NCI-H524 treated with DMSO at 0.1 percent for 48 hours (cell line): ENCODE results near the gene PSEN2.
"Not testable (repeated sequence)": the region's sequence is repeated elsewhere in the genome, so short reads cannot be mapped to it uniquely, and the experiment has no call there.

ENCODE experiments used
- DNase-seq: peaks from one replicate; lab custom pipeline; 2025; lab: John Stamatoyannopoulos, UW

PSEN2 gene

GRCh38 chr1:226870401-226871279 is at the start of gene PSEN2:
PSEN2 (plus strand) TSS chr1:226870616; CDS start chr1:226881908, 11,292 bp downstream.
- DNase-seq: no peak

GRCh38 chr1:226820941-226821718 is 49.3 kb upstream of the PSEN2 start:
- DNase-seq: peak; percentile 7

DNA sequence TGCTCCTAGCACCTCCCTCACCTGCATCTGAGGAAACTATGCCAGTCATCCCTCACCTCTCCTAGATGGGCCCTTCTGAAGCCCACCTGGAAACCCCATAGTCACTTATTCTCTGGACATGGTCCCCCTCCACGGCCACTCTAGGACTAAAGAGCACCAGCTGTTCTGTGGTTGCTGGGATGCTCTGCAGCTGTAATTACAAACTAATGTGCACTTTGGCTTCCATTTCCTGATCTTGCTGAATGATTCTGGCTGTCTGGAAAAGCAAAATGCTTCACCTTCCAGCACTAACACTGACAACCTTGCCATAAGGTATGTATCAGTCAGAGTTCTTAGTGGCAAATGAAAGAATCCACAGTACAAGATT is 48.7 kb upstream of the PSEN2 start:
- no peak for DNase-seq

DNA sequence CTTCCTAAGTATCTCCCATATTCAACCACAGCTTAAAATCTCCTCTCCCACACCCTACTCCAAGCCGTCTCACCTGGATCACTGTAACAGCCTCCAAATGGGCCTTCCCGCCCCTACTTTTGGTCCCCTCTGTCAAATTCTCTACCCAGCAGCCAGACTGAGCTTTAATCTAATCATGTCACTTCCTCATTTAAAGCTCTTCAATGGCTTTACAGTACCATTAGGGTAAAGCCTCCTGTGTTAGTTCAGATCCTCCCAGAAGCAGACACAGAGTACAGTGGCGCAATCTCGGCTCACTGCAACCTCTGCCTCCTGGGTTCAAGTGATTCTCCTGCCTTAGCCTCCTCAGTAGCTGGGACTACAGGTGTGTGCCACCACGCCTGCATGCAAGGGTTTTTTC is 46.8 kb upstream of the PSEN2 start:
- no peak for DNase-seq

GRCh38 chr1:226825037-226825745 is 45.2 kb upstream of the PSEN2 start:
- DNase-seq: no peak

- no peak for DNase-seq
Observed at GRCh38 chr1:226825746-226826100, 44.7 kb upstream of the PSEN2 start.

DNA sequence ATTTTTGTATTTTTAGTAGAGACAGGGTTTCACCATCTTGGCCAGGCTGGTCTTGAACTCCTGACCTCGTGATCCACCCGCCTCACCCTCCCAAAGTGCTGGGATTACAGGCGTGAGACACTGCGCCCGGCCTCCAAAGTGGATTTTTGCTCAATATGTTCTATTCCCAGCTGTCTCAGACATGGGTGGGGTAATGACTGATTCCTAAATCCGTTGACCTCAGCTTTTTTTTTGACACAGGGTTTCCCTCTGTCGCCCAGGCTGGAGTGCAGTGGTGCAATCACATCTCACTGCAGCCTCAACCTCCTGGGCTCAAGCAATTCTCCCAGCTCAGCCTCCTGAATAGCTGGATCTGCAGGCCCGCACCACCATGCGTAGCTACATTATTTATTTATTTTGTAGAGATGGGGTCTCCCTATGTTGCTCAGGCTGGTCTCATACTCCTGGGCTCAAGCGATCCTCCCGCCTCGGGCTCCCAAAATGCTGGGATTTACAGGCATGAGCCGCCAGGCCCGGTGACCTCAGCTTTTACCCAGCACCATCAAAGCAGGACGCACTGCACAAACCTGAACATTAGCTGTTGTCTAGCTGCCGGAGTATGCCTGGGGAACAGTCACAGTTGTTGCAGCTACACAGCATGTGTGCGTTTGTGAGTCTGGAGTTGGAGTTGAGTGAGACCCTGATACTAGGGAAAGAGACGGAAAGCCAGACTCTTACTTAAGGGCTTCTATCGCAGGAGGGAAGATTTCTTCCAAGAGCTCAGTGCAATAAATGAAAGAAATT is 43.7 kb upstream of the PSEN2 start:
- no peak for DNase-seq

- DNase-seq: no peak
Observed at GRCh38 chr1:226827458-226827857, 43.0 kb upstream of the PSEN2 start.

- peak; percentile 55 for DNase-seq
Observed at GRCh38 chr1:226827968-226828513, 42.4 kb upstream of the PSEN2 start.

DNA sequence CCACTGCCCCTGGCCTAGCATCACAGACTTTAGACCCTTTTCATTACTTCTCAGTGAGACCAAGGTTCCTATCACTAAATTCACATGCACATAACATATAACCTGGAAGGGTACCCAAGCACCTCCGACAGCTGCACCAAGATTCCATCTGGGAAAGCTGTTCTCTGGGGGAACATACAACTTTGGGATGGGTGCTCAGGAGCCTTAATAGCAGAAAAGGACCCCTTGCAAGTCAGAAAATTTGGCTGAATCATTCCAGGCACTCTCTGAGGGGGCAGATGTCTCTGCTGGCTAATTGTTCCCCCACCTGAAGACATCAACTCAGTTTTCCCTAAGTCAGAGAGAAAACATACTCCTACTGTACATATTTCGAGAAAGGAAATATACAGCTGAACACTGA is 41.3 kb upstream of the PSEN2 start:
- DNase-seq: no peak

GRCh38 chr1:226831953-226832352 is 38.5 kb upstream of the PSEN2 start:
- no peak for DNase-seq

GRCh38 chr1:226832613-226833012 is 37.8 kb upstream of the PSEN2 start:
- no peak for DNase-seq

- DNase-seq: not testable (repeated sequence)
Observed at GRCh38 chr1:226834179-226834578, 36.2 kb upstream of the PSEN2 start.

GRCh38 chr1:226835396-226835795 is 35.0 kb upstream of the PSEN2 start:
- not testable (repeated sequence) for DNase-seq

DNA sequence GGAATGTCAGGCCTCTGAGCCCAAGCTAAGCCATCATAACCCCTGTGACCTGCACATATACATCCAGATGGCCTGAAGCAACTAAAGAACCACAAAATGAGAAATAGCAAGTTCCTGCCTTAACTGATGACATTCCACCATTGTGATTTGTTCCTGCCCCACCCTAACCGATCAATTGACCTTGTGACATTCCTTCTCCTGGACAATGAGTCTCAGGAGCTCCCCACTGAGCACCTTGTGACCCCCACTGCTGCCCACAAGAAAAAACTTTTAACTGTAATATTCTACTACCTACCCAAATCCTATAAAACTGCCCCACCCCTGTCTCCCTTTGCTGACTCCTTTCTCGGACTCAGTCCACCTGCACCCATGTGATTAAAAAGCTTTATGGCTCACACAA is 32.5 kb upstream of the PSEN2 start:
- not testable (repeated sequence) for DNase-seq

GRCh38 chr1:226838456-226838855 is 32.0 kb upstream of the PSEN2 start:
- peak; percentile 41 for DNase-seq

GRCh38 chr1:226845624-226846023 is 24.8 kb upstream of the PSEN2 start:
- DNase-seq: no peak

DNA sequence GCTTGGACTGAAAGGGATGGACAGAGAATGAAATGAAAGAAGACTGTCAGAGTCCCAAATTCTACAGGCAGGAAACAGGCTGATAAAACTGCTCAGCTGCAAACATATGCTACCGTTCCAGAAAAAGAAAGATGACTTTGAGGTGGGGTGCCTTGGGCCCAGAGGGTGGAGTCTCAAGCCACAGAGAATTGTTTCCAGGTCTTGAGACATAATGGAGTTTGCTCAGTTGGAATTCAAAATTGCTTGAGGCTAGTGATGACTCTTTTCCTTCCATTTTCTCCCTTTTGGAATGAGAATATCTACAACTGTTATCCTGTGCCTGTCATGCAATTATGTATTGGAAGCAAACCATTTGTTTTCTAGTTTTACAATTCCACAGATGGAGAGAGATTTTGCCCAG is 23.6 kb upstream of the PSEN2 start:
- DNase-seq: no peak

- not testable (repeated sequence) for DNase-seq
Observed at GRCh38 chr1:226854548-226854947, 15.9 kb upstream of the PSEN2 start.

DNA sequence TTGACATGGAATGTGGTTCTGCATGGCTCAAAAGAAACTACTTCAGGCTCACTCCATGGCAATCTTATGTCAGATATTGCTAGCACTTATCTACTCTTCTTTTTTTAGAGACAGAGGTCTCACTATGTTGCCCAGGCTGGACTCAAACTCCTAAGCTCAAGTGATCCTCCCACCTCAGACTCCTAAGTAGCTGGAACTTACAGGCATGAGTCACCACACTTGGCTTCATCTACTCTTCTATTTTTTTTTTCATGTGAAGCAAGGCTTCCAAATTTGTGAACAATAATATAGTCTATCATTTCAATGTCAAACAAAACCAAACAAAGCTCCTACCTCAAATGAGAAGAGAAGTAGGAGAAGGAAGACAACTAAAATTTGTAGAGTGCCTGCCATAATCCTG is 7.5 kb upstream of the PSEN2 start:
- DNase-seq: no peak

DNA sequence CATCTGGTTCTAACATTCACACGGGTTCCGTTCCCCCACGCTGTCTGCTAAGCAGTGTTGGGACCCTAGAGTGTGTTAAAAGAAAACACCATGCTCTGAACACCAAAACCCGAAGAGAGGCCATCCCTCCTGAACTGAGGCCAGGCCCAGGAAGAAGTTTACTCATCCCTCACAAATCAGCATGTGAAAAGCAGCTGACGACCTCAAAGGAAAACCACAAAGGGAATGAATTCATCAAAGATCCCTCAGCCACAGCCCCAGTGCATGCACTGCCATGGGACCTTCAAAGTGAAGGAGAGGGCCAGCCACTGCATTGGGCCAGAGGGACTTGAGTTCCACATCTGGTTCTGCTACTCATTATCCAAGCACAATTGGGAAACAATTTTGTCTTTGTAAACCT is 7.0 kb upstream of the PSEN2 start:
- DNase-seq: no peak

- no peak for DNase-seq
Observed at GRCh38 chr1:226864311-226864710, 6.1 kb upstream of the PSEN2 start.
